HFFc6 (cell line): ENCODE results near the gene REEP2. TPM values are rescaled to one million over a fixed set of nuclear protein-coding genes. Genes with fewer than 3 reads are reported as not detected.

Experiments used
- DNase-seq: peaks from one replicate; pipeline ENCODE4 v3.0.0-alpha.2; 2018
- H3K27ac Mint-ChIP-seq: 2 replicates; pipeline ENCODE4 v1.8.0; 2020; ENCODE audit warnings: mild to moderate bottlenecking, mixed read lengths
- H3K27me3 Mint-ChIP-seq: 2 replicates; pipeline ENCODE4 v1.8.0; 2021; ENCODE audit warnings: mild to moderate bottlenecking, moderate library complexity, mixed read lengths; ENCODE audit not compliant: insufficient read depth
- H3K36me3 Mint-ChIP-seq: 2 replicates; pipeline ENCODE4 v1.8.0; 2021; ENCODE audit warnings: low read depth, mixed read lengths
- H3K4me1 Mint-ChIP-seq: 2 replicates; pipeline ENCODE4 v1.8.0; 2020; ENCODE audit warnings: low read depth, mixed read lengths
- H3K4me3 Mint-ChIP-seq: 2 replicates; pipeline ENCODE4 v1.8.0; 2020; ENCODE audit warnings: mild to moderate bottlenecking, moderate library complexity, mixed read lengths
- H3K9me3 Mint-ChIP-seq: 2 replicates; pipeline ENCODE4 v1.8.0; 2020; ENCODE audit warnings: mild to moderate bottlenecking, mixed read lengths
- total RNA-seq, 6 experiments: library from RNA; stranded (reverse); fragmentation: NEBNext Ultra II Directional; extraction: Animal tissue kit (Norgen Biotek cat#: 25700); gene quantifications; 2 replicates in 1 of 6; 3 replicates in 5 of 6; pipeline ENCODE4 v1.2.3, GENCODE V29; 2021
- TF ChIP-seq, protein P1 (sequence below): fragments of 200-600 bp; sonication (generic); IDR thresholded peaks from 2 replicates; pipeline ENCODE4 v1.5.0; 2021; ENCODE audit warnings: antibody characterized with exemption, mild to moderate bottlenecking

Gene REEP2
- total RNA-seq, 6 experiments from 2014 or later = 27.8 to 36.6 (median 33.2) TPM

DNA sequence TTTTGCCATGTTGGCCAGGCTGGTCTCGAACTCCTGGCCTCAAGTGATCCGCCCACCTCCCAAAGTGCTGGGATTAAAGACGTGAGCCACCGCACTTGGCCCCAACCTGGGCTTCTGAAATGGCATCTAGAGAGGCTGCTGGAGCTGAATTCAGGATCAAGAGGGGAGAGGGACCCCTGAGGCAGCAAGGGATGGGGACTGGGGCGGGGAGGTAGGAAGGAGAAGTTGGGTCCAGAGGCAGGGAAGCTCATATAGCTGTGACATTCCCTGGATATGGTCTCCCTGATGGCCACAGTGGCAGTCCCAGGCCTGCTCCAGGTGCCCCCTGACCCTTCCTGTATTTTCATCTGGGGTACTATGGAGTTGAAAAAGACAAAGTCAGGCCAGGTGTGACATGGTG, 12.1 kb downstream of the REEP2 start:
- Mint-ChIP-seq H3K4me1 (peaks cover 16% of the 10 kb centered on the region), H3K4me3 (no peak overlapping the region), H3K36me3 (no peaks in the 10 kb centered on the region), H3K27ac (no peak overlapping the region), H3K27me3 (peaks cover 19% of the 10 kb centered on the region), H3K9me3 (no peaks in the 10 kb centered on the region)
- TF ChIP-seq, protein P1, sequence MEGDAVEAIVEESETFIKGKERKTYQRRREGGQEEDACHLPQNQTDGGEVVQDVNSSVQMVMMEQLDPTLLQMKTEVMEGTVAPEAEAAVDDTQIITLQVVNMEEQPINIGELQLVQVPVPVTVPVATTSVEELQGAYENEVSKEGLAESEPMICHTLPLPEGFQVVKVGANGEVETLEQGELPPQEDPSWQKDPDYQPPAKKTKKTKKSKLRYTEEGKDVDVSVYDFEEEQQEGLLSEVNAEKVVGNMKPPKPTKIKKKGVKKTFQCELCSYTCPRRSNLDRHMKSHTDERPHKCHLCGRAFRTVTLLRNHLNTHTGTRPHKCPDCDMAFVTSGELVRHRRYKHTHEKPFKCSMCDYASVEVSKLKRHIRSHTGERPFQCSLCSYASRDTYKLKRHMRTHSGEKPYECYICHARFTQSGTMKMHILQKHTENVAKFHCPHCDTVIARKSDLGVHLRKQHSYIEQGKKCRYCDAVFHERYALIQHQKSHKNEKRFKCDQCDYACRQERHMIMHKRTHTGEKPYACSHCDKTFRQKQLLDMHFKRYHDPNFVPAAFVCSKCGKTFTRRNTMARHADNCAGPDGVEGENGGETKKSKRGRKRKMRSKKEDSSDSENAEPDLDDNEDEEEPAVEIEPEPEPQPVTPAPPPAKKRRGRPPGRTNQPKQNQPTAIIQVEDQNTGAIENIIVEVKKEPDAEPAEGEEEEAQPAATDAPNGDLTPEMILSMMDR = no peak
- no peak for DNase-seq

DNA sequence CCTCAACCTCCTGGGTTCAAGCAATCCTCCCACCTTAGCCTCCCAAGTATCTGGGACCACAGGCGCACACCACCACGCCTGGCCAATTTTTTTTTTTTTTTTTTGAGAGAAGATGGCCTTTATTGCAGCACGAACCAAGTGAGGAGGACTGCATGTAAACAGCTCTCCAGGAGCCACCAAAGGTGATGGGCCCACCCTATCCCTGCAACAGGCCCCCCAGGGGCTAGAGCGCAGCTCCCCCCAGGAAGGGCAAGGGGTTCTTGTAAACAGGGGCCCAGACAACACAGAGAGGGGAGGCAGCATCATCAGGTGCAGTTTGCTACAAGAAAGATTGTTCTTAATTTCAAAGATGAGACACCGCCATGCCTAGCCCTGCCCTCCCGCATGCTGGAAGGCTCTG, 13.9 kb downstream of the REEP2 start:
- no peaks in the 10 kb centered on the region for H3K9me3 Mint-ChIP-seq
- no peak for DNase-seq
- no peaks in the 10 kb centered on the region for H3K36me3 Mint-ChIP-seq
- TF ChIP-seq, protein P1 = no peak
- H3K27ac Mint-ChIP-seq = no peak overlapping the region
- peaks cover 16% of the 10 kb centered on the region for H3K4me1 Mint-ChIP-seq
- H3K4me3 Mint-ChIP-seq = no peak overlapping the region
- H3K27me3 Mint-ChIP-seq = peaks cover 19% of the 10 kb centered on the region

DNA sequence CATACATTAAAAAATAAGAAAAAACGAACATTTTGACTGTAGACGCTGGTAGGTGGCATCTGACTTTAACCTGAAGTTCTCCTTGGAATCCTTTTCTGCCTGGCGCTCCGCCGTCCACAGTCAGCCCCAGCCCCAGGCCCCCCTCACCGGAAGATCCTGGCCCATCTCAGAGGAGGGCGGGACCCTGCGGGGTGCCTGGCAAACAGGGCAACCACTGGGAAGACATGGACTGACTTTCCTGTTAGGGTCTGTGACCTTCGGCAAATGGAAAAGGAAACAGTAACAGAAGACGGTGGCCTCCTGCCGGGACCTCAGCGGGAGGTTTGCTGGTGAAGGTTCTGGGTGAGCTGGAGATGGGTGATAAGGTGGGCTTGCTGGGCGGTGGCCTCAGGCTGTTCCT, 14.7 kb downstream of the REEP2 start:
- H3K27ac Mint-ChIP-seq = no peak overlapping the region
- peaks cover 15% of the 10 kb centered on the region; the same call in 1 of the 2 replicates for H3K27me3 Mint-ChIP-seq
- no peaks in the 10 kb centered on the region for H3K36me3 Mint-ChIP-seq

DNA sequence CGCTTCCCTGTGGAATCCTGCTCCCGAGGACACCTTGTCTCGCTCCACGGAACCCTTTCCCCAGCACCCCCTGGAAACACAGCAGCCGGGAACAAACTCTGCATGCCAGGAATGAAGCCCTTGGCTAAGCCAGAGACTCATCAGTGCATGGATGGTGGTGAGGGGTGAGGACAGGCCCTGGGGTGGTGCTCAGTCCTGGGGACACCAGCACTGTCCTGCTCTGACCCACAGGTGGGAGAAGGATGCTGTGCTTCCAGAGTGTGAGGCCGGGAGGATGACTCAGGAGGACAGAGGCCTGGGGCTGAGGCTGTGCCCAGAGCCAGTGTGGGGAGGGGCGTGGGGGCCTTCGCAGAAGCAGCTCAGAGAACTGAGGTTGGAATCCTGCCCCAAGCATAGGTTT, 15.3 kb downstream of the REEP2 start:
- TF ChIP-seq, protein P1 = no peak
- Mint-ChIP-seq H3K27me3 (peaks cover 13% of the 10 kb centered on the region; the same call in 1 of the 2 replicates), H3K9me3 (no peaks in the 10 kb centered on the region), H3K27ac (no peak overlapping the region), H3K4me3 (no peak overlapping the region), H3K4me1 (peaks cover 11% of the 10 kb centered on the region), H3K36me3 (no peaks in the 10 kb centered on the region)
- no peak for DNase-seq

More for the DNA sequence above, 14.7 kb downstream of the REEP2 start:
- Mint-ChIP-seq H3K4me3 (no peak overlapping the region), H3K9me3 (no peaks in the 10 kb centered on the region), H3K4me1 (peaks cover 16% of the 10 kb centered on the region)
- no peak for DNase-seq
- TF ChIP-seq, protein P1 = no peak

DNA sequence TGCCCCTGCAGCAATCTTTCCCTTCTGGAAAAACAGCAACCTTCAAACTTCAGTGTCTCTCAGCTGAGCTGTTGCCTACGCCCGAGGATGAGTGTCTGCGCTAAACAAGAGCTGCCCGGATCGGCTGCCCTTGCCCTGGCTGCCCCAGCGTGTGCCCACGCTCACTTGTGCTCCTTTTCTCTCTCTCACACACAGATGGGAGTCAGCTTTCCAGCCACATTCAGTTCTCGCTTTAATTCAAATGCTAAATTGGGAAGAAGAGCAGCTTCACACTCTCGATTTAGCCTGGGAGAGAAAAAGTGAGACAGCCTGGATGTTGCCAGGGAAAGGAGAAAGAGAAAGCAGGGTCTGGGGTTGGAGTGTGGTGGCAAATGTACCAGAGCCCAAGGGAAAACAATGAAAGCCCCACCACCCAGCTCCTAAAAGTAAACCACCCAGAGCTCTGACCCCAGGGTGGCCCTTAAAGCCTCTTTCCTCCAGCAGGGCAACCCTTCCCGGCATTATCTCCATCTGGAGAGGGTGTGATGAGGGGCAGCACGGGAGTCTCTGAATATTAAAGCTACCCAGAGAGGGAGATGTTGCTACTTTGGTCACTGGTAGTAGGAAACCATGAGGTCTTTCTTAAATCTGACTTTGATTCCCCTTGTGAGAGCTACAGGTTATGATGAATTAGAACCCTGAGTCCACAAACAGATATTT, 16.5 kb downstream of the REEP2 start:
- H3K27me3 Mint-ChIP-seq = peaks cover 12% of the 10 kb centered on the region; the same call in 1 of the 2 replicates

More for the DNA sequence above, 16.5 kb downstream of the REEP2 start:
- DNase-seq = no peak
- Mint-ChIP-seq H3K4me1 (peaks cover under 1% of the 10 kb centered on the region), H3K9me3 (no peaks in the 10 kb centered on the region), H3K36me3 (no peaks in the 10 kb centered on the region), H3K27ac (no peak overlapping the region), H3K4me3 (no peak overlapping the region)
- TF ChIP-seq, protein P1 = no peak
